Measurements from ENCODE around the gene GPX3.
A peak's percentile ranks its signal among the peaks of the same experiment; 100 is the strongest.

The GPX3 gene

GRCh38 chr5:151014680-151015343, 5.6 kb upstream of the GPX3 start:
- DNase-seq (ENCODE audit: low spot score): no peak

GRCh38 chr5:151015974-151016587, 4.3 kb upstream of the GPX3 start:
- no peak for DNase-seq (ENCODE audit: low spot score)

- peak; percentile 65 for DNase-seq (ENCODE audit: low spot score)
Measured at GRCh38 chr5:151016700-151017099, 3.7 kb upstream of the GPX3 start.

GRCh38 chr5:151017897-151018296, 2.5 kb upstream of the GPX3 start:
- no peak for DNase-seq (ENCODE audit: low spot score)

- DNase-seq (ENCODE audit: low spot score): no peak
Measured at GRCh38 chr5:151018846-151019245, 1.5 kb upstream of the GPX3 start.

GRCh38 chr5:151019331-151019730, 1.1 kb upstream of the GPX3 start:
- DNase-seq (ENCODE audit: low spot score): no peak

- DNase-seq (ENCODE audit: low spot score): no peak
Measured at GRCh38 chr5:151021746-151022145, 1.4 kb downstream of the GPX3 start.

GRCh38 chr5:151022511-151023018, 2.2 kb downstream of the GPX3 start:
- peak; percentile 79 for DNase-seq (ENCODE audit: low spot score)

GRCh38 chr5:151023047-151023615, 2.7 kb downstream of the GPX3 start:
- peak; percentile 28 for DNase-seq (ENCODE audit: low spot score)

- peak; percentile 27 for DNase-seq (ENCODE audit: low spot score)
Measured at GRCh38 chr5:151023651-151024050, 3.3 kb downstream of the GPX3 start.

- DNase-seq (ENCODE audit: low spot score): no peak
Measured at GRCh38 chr5:151024440-151025249, 4.3 kb downstream of the GPX3 start.

GRCh38 chr5:151025250-151025606, 4.8 kb downstream of the GPX3 start:
- DNase-seq (ENCODE audit: low spot score): no peak

GRCh38 chr5:151026088-151026487, 5.7 kb downstream of the GPX3 start:
- DNase-seq (ENCODE audit: low spot score): no peak

GRCh38 chr5:151026679-151027078, 6.3 kb downstream of the GPX3 start:
- DNase-seq (ENCODE audit: low spot score): no peak

- DNase-seq (ENCODE audit: low spot score): no peak
Measured at GRCh38 chr5:151027961-151028479, 7.6 kb downstream of the GPX3 start.

GRCh38 chr5:151028717-151029116, 8.3 kb downstream of the GPX3 start:
- no peak for DNase-seq (ENCODE audit: low spot score)

- no peak for DNase-seq (ENCODE audit: low spot score)
Measured at GRCh38 chr5:151029179-151030055, 9.0 kb downstream of the GPX3 start.

- DNase-seq (ENCODE audit: low spot score): no peak
Measured at GRCh38 chr5:151030056-151030336, 9.6 kb downstream of the GPX3 start.

- no peak for DNase-seq (ENCODE audit: low spot score)
Measured at GRCh38 chr5:151030379-151030778, 10.0 kb downstream of the GPX3 start.

- DNase-seq (ENCODE audit: low spot score): no peak
Measured at GRCh38 chr5:151031554-151031953, 11.2 kb downstream of the GPX3 start.

GRCh38 chr5:151033217-151033934, 13.0 kb downstream of the GPX3 start:
- DNase-seq (ENCODE audit: low spot score): no peak
